Midbrain (tissue), 1 donor: ENCODE measurements around the gene CYB561.
A peak's percentile ranks its signal among the peaks of the same experiment; 100 is the strongest.

Experiments
- DNase-seq: peaks from one replicate; lab custom pipeline; 2025; lab: John Stamatoyannopoulos, UW

The CYB561 gene

DNA sequence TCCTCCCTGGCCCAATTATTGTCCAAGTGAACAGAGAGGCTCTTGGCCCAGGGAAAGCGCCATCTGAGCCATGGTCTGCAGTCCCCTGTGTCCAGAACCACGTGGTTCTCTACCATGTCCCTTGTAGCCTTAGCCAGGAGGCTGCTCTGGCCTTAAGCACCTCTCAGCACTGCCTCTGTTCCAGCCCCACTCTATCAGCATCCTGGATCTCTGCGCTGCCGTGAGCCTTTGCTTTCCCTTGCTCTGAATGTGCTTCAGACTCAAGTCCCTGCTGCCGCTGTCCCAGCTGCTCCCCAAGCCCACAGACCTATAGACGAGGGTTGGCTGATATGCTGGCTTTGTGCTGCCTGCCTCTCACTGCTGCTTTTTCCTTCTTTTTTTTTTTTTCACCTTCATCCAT, 33.9 kb downstream of the CYB561 start:
- DNase-seq: no peak

DNA sequence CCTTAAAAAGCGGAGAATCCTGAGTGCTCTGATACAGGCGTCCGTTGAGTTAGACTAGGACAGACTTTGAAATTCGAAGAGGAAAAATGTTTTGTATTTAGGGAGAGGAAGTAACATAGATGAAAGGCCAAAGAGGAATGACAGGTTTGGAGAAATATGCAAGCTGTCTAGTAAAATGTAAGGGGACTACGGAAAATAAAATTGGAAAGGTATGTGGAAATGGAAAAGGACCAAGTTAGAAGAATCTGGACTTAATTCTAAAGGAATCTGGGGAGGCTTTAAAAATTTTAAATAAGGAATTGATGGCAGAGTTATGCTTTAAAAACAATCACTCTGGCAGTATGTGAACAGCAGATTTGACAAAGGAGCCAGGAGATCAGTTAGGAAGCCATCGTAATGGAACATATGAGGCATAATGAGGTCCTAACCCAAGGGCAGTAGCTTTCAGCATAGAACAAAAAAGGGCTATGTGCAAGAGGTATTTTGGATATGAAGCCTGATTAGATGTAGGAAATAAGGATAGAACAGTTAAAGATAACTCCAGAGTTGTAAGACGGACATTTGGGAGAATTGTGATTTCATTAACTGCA, 38.3 kb downstream of the CYB561 start:
- DNase-seq: no peak

DNA sequence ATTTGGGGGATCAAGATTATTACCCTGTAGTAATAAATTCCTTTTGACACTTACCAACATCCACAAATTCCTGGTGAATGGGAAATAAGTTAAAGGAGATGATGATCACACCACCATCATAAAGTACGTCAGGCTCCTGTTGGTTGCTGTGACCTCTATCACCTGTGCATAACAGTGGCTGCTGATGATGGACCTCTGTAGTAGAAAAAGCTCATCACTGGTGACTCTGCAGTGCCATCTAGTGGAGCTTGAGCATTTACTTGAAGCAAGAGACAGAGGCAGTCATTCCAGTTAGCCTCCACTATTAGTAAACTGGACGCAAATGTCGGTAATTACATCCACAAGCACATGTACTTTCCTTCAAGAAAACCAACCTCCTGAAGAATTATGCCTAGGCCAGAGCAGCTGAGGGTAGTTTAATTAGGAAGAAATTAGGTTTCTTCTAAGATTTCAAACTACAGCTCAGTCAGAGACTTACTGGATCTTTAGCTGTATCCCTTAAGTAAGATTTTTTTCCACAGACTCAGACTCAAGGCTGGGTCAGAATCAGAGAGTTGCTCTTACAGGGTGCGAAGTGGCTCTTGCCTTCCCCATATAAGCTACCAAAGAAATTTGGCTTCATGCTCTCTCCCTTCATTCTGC, 39.3 kb downstream of the CYB561 start:
- DNase-seq: peak; percentile 76

DNA sequence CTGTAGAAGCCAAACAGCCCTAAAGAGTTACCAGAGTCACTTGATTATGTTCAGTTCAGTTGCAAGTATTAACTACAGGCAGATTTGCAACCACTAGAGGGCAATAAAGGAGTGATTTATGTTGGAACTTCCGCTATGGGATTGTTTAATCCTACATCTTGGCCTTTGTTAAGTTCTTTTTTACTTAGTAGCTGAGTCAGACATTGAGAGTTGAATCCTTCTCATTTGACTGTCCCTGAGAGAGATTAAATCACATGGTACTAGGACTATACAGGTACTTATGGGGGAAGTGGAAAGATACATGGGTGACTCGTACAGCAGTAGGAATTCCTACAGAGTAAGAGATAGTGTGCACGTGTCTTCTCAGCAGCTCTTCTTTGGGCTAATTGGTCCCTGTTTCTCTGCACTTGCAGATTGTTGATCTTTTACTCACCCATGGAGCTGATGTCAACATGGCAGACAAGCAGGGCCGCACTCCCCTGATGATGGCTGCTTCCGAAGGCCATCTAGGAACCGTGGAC, 40.3 kb downstream of the CYB561 start:
- DNase-seq: peak; percentile 35

DNA sequence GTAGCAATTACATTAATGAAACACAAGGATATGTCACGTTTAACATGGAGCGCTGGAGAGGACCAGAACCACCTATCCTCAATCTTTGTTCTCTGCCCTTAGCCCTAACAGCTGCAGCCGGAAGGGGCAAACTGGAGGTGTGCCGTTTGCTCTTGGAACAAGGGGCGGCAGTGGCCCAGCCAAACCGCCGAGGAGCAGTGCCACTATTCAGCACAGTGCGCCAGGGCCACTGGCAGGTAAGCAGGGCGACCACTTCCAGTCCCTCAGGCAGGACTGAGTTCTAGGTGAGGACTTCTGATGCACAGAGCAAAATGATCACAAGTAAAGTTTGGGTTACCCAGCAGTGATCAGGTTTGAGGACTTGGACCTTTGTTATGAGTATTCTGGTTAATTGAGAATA, 41.1 kb downstream of the CYB561 start:
- DNase-seq: no peak

- no peak for DNase-seq
Observed at GRCh38 chr17:63402431-63403212, 43.5 kb downstream of the CYB561 start.

DNA sequence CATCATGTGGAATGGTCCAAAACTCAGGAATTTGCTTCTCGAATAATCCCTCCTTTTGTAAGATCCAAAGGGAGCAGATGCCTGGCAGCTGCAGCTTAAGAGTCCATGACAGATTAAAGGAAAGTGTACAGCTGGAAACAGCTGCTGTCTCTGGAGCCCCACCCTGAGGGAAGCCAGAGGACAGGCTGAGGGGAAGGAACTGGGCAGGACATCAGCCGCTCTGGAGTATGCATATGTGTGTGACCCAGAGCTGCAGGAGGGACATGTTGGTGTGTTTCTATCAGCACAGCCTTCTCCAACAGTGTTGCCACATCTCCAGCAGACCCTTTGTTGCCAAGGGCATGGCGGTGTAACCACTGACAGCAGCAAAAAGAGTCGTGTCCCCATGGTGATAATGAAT, 46.2 kb downstream of the CYB561 start:
- DNase-seq: no peak

GRCh38 chr17:63399316-63399715, 46.8 kb downstream of the CYB561 start:
- no peak for DNase-seq

DNA sequence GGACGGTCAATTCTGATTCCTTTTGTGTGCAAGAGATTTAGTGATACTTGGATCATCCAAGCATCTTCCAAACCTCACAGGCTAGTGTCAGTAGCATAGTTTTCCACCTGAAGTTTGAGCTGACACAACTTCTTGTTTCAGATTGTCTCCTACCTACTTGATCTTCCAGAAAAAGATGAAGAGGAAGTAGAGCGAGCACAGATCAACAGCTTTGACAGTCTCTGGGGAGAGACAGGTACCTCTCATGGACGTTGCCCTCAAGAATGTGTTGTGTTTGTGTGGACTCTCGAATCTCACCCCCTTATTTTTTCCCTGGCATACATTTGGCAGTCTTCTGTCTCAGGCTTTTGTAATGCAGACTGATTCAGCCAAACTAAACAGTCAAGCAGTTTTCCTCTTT, 47.4 kb downstream of the CYB561 start:
- DNase-seq: no peak

GRCh38 chr17:63395075-63395805, 50.9 kb downstream of the CYB561 start:
- no peak for DNase-seq

DNA sequence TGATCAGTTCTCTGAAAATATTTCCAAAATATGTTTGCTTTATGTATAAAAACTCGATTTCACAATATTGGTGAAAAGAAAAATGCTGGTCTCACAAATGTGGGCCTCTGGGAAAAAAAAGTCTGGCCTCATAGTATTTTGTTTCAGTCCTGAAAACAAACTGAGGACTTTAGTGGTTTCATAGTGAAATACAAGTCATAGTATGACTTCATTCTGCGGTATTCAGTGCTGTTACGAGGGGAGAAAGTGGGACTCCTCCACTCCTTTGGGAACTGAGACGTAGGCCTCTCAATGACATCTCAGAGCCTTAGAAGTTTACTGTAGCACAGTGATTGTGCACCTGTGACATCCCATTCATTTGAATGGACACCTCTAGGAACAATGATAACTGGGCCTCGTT, 56.0 kb downstream of the CYB561 start:
- no peak for DNase-seq

GRCh38 chr17:63387656-63388340, 58.3 kb downstream of the CYB561 start:
- no peak for DNase-seq

DNA sequence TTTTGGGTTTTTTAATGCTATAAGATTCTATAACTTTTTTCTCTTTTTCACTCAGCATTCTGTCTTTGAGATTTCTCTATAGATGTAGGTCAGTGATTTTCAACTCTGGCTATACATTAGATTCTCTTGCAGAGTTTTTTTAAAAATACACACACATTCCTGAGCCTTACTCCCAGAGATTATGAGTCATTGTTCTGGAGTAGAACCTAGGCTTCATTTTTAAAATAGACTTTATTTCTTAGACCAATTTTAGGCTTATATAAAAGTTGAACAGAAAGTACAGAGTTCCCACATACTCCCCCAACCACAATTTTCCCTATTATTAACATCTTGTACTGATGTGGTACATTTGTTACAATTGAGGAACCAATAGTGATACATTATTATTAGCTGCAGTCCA, 63.3 kb downstream of the CYB561 start:
- no peak for DNase-seq
